SU-DHL-6 (cell line): ENCODE results near the gene SYCE1L.

ENCODE experiments used
- H2AFZ ChIP-seq: fragments of 200-600 bp; sonication (generic); 2 replicates; pipeline ENCODE4 v1.6.1; 2014; ENCODE audit warnings: low read depth, mild to moderate bottlenecking, moderate library complexity, mixed read lengths, antibody characterized with exemption, low read length; ENCODE audit not compliant: severe bottlenecking
- H3F3A ChIP-seq: fragments of 200-600 bp; shearing (Covaris generic); 2 replicates; pipeline ENCODE4 v1.6.0; 2016; ENCODE audit warnings: antibody characterized with exemption, mild to moderate bottlenecking; ENCODE audit not compliant: insufficient read depth
- H3K27ac ChIP-seq: fragments of 200-600 bp; sonication (generic); 2 replicates; pipeline ENCODE4 v1.5.1; 2016; ENCODE audit warnings: low read depth, mild to moderate bottlenecking, low read length, moderate library complexity, mixed read lengths
- H3K27me3 ChIP-seq: fragments of 200-600 bp; sonication (generic), shearing (Covaris generic); 2 replicates; pipeline ENCODE4 v1.6.0; 2014; ENCODE audit warnings: mild to moderate bottlenecking, low read length
- H3K36me3 ChIP-seq: fragments of 200-600 bp; sonication (generic); 2 replicates; pipeline ENCODE4 v1.6.1; 2014; ENCODE audit warnings: mild to moderate bottlenecking, low read length, mixed read lengths
- H3K4me2 ChIP-seq: fragments of 300-600, 200-600 bp; shearing (Covaris generic), sonication (generic); 2 replicates; pipeline ENCODE4 v1.6.0; 2014; ENCODE audit warnings: low read length, low read depth, mild to moderate bottlenecking; ENCODE audit not compliant: poor library complexity, severe bottlenecking
- H3K4me3 ChIP-seq: fragments of 200-600 bp; sonication (generic); 2 replicates; pipeline ENCODE4 v1.5.1; 2014; ENCODE audit warnings: antibody characterized with exemption, low read length, mild to moderate bottlenecking, mixed read lengths; ENCODE audit not compliant: insufficient read depth, poor library complexity, severe bottlenecking
- H3K79me2 ChIP-seq: fragments of 200-600 bp; sonication (generic); 2 replicates; pipeline ENCODE4 v1.6.1; 2014; ENCODE audit warnings: mild to moderate bottlenecking, low read length, moderate library complexity; ENCODE audit not compliant: insufficient read depth
- H3K9ac ChIP-seq: fragments of 200-600 bp; sonication (generic); 2 replicates; pipeline ENCODE4 v1.7.0; 2014; ENCODE audit warnings: mild to moderate bottlenecking, low read length
- H3K9me2 ChIP-seq: fragments of 200-600 bp; sonication (generic); replicated peaks from 2 replicates; pipeline ENCODE4 v1.6.1; 2014; ENCODE audit warnings: low read length; ENCODE audit not compliant: insufficient read depth
- H3K9me3 ChIP-seq: fragments of 200-600 bp; sonication (generic); 2 replicates; pipeline ENCODE4 v1.6.1; 2014; ENCODE audit warnings: low read length, mixed read lengths; ENCODE audit not compliant: insufficient read depth
- H4K20me1 ChIP-seq: fragments of 200-600 bp; sonication (generic); 2 replicates; pipeline ENCODE4 v1.6.1; 2014; ENCODE audit warnings: low read depth, mild to moderate bottlenecking, antibody characterized with exemption, low read length, moderate library complexity, mixed read lengths
- EZH2phosphoT487 ChIP-seq: fragments of 200-600 bp; sonication (generic), shearing (Covaris generic); conservative IDR thresholded peaks from 2 replicates; pipeline ENCODE4 v1.6.1; 2018; ENCODE audit warnings: mild to moderate bottlenecking, antibody characterized with exemption, low read length, moderate library complexity, mixed read lengths
- TF ChIP-seq, protein P1 (sequence below): fragments of 200-600 bp; sonication (generic); IDR thresholded peaks from one replicate; pipeline ENCODE4 v1.5.1; 2017; ENCODE audit warnings: antibody characterized with exemption, mild to moderate bottlenecking, low read length, moderate library complexity; ENCODE audit not compliant: insufficient read depth, poor library complexity, severe bottlenecking

The SYCE1L gene

DNA sequence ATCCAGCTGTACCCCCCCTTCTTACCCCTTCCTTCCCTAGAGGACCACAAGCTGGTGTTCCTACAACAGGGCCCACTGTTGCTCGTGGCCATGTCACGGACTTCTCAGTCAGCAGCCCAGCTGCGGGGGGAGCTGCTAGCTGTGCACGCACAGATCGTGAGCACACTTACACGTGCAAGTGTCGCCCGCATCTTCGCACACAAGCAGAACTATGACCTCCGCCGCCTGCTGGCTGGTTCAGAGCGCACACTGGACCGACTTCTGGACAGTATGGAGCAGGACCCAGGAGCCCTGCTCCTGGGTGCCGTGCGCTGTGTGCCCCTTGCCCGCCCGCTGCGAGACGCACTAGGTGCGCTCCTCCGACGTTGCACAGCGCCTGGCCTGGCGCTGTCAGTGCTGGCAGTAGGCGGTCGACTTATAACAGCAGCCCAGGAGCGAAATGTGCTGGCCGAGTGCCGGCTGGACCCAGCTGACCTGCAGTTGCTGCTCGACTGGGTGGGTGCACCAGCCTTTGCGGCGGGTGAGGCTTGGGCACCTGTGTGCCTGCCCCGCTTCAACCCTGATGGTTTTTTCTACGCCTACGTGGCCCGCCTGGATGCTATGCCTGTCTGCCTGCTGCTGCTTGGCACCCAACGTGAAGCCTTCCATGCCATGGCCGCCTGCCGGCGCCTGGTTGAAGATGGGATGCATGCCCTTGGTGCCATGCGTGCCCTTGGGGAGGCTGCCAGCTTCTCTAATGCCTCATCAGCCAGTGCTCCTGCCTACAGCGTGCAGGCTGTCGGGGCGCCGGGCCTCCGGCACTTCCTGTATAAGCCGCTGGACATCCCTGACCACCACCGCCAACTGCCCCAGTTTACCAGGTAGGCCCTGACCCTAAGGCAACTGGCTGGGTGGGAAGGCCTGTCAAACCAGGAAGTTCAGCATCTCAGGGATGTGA is 4.6 kb upstream of the SYCE1L start:
- TF ChIP-seq, protein P1, sequence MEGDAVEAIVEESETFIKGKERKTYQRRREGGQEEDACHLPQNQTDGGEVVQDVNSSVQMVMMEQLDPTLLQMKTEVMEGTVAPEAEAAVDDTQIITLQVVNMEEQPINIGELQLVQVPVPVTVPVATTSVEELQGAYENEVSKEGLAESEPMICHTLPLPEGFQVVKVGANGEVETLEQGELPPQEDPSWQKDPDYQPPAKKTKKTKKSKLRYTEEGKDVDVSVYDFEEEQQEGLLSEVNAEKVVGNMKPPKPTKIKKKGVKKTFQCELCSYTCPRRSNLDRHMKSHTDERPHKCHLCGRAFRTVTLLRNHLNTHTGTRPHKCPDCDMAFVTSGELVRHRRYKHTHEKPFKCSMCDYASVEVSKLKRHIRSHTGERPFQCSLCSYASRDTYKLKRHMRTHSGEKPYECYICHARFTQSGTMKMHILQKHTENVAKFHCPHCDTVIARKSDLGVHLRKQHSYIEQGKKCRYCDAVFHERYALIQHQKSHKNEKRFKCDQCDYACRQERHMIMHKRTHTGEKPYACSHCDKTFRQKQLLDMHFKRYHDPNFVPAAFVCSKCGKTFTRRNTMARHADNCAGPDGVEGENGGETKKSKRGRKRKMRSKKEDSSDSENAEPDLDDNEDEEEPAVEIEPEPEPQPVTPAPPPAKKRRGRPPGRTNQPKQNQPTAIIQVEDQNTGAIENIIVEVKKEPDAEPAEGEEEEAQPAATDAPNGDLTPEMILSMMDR: no peak
- TF ChIP-seq EZH2phosphoT487: no peak
- no peak overlapping the region for H3K27ac ChIP-seq
- H2AFZ ChIP-seq: no peak overlapping the region
- peaks cover 4% of the 10 kb centered on the region; the same call in 1 of the 2 replicates for H4K20me1 ChIP-seq
- no peaks in the 10 kb centered on the region for H3K9me2 ChIP-seq
- no peak overlapping the region for H3K4me3 ChIP-seq
- peaks cover 33% of the 10 kb centered on the region for H3K79me2 ChIP-seq
- no peaks in the 10 kb centered on the region for H3K27me3 ChIP-seq
- peaks cover 7% of the 10 kb centered on the region for H3F3A ChIP-seq
- no peak overlapping the region for H3K9ac ChIP-seq
- H3K4me2 ChIP-seq: no peak overlapping the region
- no peaks in the 10 kb centered on the region for H3K9me3 ChIP-seq
- H3K36me3 ChIP-seq: 0 out of 2 replicates have a peak, but pooled peaks cover 6% of the 10 kb centered on the region

GRCh38 chr16:77195411-77195810 is 3.8 kb upstream of the SYCE1L start:
- H3F3A ChIP-seq: peaks cover 7% of the 10 kb centered on the region
- 0 out of 2 replicates have a peak, but pooled peaks cover 6% of the 10 kb centered on the region for H3K36me3 ChIP-seq
- TF ChIP-seq, protein P1: no peak
- no peak for TF ChIP-seq EZH2phosphoT487

DNA sequence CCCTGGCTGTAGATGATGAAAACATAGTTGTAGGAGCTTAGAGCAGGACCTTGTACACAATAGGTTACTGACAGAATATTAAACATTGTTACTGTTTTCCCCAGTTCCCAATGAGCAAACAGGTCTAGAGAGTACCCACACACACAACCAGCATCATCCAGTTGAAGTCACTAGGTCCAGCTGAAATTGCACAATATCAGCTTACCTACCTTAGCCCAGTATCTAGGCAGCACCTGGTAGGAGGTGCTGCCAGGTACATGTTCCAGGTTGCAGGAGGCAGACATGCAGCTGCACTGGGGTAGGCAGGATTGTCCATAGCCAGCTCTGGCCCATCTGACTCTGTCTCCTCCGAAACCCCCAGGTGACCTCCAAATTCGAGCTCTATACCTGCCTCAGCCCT is 1.5 kb upstream of the SYCE1L start:
- Histone ChIP-seq H3K36me3 (peaks cover 7% of the 10 kb centered on the region; the same call in 1 of the 2 replicates), H3K9me2 (no peaks in the 10 kb centered on the region)
- TF ChIP-seq EZH2phosphoT487: no peak
- TF ChIP-seq, protein P1: no peak

More at GRCh38 chr16:77195411-77195810, 3.8 kb upstream of the SYCE1L start:
- H3K27ac ChIP-seq: no peak overlapping the region
- H3K27me3 ChIP-seq: no peaks in the 10 kb centered on the region
- no peaks in the 10 kb centered on the region for H3K9me3 ChIP-seq
- H3K9ac ChIP-seq: no peak overlapping the region
- H2AFZ ChIP-seq: no peak overlapping the region
- H3K4me2 ChIP-seq: no peak overlapping the region
- H4K20me1 ChIP-seq: peaks cover 4% of the 10 kb centered on the region; the same call in 1 of the 2 replicates
- H3K9me2 ChIP-seq: no peaks in the 10 kb centered on the region
- no peak overlapping the region for H3K4me3 ChIP-seq
- peaks cover 33% of the 10 kb centered on the region for H3K79me2 ChIP-seq

More for the DNA sequence above, 1.5 kb upstream of the SYCE1L start:
- Histone ChIP-seq H3K4me2 (no peak overlapping the region), H3K9ac (no peak overlapping the region), H3K9me3 (no peaks in the 10 kb centered on the region), H3K27ac (no peak overlapping the region), H3K27me3 (no peaks in the 10 kb centered on the region), H2AFZ (no peak overlapping the region), H4K20me1 (peaks cover under 1% of the 10 kb centered on the region; the same call in 1 of the 2 replicates), H3F3A (no peaks in the 10 kb centered on the region), H3K79me2 (peaks cover 17% of the 10 kb centered on the region), H3K4me3 (no peak overlapping the region)
